Cardiac fibroblast (primary cell): Measurements from ENCODE around the gene SIX6.

Source experiments
- DNase-seq, 2 donors: peaks; one replicate each; pipeline versions ENCODE4 v3.0.0 to v3.0.0-alpha.2; 2010; ENCODE audit warnings: low read depth in 2 of 2
- H3K4me3 ChIP-seq, 2 donors: replicated peaks in 1 of 2; 1 replicate in 1 of 2; 2 replicates in 1 of 2; pipeline ENCODE4 v1.5.1; 2011; ENCODE audit warnings: low read depth in 2 of 2, low read length in 2 of 2, mild to moderate bottlenecking in 2 of 2, moderate library complexity in 1 of 2
- CTCF ChIP-seq: IDR thresholded peaks from one replicate; pipeline ENCODE4 v1.5.1; 2011; ENCODE audit warnings: low read depth, mild to moderate bottlenecking, low read length, inconsistent platforms

Gene SIX6

GRCh38 chr14:60490270-60490669 lies 18.7 kb upstream of the SIX6 start:
- no peak for DNase-seq
- no peak for TF ChIP-seq CTCF
- no peak overlapping the region for H3K4me3 ChIP-seq

DNA sequence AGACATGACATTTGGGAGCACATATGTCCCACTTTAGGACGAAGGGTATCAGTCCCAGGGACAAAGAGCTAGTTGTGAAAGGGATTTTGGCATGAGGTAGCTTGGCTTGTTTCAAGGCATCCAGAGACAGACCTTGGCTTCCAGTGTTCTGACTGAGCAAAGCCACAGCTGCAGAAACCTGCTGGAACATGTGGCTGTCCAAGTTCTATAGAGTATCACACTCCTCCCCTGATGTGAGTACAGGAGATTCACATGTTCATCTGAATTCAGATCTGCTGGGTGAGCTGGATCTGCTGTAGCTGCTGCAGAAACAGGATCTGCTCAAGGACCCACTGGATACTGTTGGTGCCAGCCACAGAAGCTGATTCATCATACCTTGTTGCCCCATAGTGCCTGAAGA lies 13.0 kb upstream of the SIX6 start:
- no peak overlapping the region for H3K4me3 ChIP-seq
- TF ChIP-seq CTCF = no peak
- no peak for DNase-seq

GRCh38 chr14:60502541-60502940 lies 6.4 kb upstream of the SIX6 start:
- TF ChIP-seq CTCF = no peak
- DNase-seq = no peak

DNA sequence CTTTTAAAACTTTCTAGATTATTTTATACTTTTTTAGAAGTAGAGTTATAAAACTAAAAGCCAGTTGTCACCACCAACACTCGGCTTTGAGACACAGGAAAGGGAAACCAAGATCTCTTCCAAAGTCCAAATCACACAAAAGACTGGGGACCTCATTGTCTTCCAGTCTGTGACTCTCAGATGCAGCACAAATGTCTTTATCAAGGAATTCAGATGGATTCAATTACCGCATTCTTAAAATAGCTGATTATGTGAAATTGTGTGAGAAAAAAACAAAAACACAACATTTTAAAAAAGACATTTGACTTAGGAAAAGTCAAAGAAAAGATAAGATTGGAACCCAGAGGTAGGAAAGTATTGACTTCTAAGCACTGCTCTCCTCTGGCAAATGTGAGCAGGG lies 3.5 kb upstream of the SIX6 start:
- H3K4me3 ChIP-seq = no peak overlapping the region
- no peak for TF ChIP-seq CTCF
- no peak for DNase-seq

More at GRCh38 chr14:60502541-60502940, 6.4 kb upstream of the SIX6 start:
- H3K4me3 ChIP-seq = no peak overlapping the region

- no peak for DNase-seq
- no peak overlapping the region for H3K4me3 ChIP-seq
- no peak for TF ChIP-seq CTCF
Measured at GRCh38 chr14:60506010-60506409, 2.9 kb upstream of the SIX6 start.

- DNase-seq = no peak
- TF ChIP-seq CTCF = no peak
- no peak overlapping the region for H3K4me3 ChIP-seq
Measured at GRCh38 chr14:60506462-60506984, 2.4 kb upstream of the SIX6 start.
